ENCODE data around the gene SART3.
"Not testable (repeated sequence)": the region's sequence is repeated elsewhere in the genome, so short reads cannot be mapped to it uniquely, and the experiment has no call there.

The SART3 gene

DNA sequence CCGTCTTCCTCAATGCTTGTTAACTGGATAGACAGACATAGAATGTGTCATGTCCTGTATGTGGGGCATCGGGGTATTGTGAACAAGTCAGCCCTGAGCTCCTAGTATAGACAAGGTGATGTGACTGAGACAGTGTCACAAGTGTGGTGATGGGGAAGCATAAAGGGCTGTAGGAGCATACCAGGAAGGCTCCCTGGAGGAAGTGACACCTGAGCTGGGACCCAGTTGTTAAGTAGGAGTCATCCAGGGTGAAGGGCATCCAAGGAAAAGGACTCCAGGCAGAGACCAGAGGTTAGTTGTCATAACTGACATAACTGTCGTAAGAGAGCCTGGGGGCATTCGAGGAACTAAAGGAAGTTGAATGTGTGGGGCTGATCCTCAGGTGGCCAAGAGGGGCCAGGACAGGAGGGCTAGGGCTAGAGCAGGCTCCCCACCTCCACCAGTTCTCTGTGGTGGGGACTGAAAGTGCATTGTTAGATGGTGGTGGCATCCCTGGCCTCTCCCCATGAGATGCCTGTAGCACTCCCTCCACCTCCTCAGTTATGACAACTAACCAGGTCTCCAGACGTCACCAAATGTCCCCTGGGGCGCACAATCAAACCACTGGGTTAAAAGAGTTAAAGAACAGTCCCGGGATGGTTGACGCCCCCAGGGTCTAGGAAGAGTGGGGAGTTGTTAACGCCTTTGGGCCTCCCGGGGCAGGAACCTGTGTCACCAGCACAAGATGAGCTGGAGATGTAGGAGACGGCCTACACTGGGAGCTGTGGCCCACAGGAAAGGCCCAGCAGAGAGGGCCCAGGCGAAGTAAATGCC is 43.5 kb downstream of the SART3 start:
- DNase-seq = no peak

GRCh38 chr12:108516511-108517275 is 44.3 kb downstream of the SART3 start:
- no peak for DNase-seq

GRCh38 chr12:108515916-108516315 is 45.1 kb downstream of the SART3 start:
- DNase-seq = no peak

- peak; percentile 99 for DNase-seq
These were observed 45.8 kb downstream of the SART3 start, which contains the start of gene FICD for GRCh38 chr12:108514973-108515814. Gene FICD (plus strand): TSS chr12:108515277. CDS start chr12:108516973, 1,696 bp downstream.

DNA sequence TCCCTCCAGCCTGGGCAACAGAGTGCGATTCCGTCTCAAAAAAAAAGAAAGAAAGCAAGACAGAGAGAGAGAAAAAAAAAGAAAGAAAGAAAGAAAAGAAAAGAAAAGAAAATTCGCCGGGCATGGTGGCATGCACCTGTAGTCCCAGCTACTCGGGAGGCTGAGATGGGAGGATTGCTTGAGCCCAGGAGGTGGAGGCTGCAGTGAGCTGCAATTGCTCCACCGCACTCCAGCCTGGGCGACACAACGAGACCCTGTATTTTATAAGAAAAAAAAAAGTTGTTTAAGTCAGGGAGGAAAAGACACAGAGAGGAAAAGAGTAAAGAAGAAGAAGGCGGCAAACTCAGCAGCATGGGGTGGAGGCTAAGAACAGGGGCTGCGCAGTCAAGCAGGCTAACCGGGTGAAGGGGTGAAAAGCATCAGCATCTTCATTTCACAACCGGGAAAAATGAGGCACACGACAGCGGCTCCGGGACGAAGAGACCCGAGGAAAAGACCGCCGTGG is 46.5 kb downstream of the SART3 start:
- DNase-seq = no peak

DNA sequence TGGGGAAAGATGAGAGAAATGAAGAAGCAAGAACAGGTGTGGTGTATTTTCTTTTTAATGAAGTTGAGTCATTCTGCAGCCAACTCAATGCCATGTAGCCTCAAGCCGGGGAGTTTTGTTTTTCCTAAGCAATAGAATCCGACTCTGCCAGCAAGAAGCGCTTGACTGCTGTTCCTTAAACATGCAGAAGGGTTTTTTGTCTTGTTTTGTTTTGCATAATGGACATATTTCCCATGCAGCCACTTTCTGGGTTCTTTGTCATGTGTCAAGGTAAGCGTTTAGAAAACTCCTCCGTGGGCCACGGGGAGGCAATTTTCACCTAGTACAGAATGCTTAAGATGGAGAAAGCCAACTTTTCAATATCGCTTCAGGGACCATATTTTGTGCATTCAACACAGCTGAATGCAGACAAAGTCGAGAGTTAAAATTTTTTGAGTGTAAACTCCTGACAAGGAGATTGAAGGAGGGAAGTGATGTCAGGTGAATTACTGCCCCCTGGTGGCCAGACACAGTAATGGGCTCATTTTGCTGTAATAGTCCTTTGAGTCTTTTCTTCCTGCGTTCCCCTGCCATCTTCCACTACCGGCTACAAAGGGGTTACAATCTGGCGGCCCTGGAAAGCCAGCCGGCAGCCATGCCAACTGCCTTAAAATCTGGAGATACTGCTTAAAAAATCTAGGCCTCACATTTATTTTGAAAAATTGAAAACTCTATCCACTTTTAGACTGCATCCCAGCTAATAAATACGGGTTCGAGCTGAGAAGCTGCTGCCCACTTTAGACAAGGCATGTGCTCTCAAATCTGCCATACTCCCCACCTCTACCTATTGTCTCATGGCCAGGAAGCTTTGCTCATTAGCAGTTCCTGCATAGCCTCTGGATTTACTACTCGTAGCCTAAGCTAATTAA is 49.1 kb downstream of the SART3 start:
- DNase-seq = peak; percentile 27

GRCh38 chr12:108510836-108511235 is 50.1 kb downstream of the SART3 start:
- no peak for DNase-seq

GRCh38 chr12:108509806-108510205 is 51.2 kb downstream of the SART3 start:
- DNase-seq = no peak

DNA sequence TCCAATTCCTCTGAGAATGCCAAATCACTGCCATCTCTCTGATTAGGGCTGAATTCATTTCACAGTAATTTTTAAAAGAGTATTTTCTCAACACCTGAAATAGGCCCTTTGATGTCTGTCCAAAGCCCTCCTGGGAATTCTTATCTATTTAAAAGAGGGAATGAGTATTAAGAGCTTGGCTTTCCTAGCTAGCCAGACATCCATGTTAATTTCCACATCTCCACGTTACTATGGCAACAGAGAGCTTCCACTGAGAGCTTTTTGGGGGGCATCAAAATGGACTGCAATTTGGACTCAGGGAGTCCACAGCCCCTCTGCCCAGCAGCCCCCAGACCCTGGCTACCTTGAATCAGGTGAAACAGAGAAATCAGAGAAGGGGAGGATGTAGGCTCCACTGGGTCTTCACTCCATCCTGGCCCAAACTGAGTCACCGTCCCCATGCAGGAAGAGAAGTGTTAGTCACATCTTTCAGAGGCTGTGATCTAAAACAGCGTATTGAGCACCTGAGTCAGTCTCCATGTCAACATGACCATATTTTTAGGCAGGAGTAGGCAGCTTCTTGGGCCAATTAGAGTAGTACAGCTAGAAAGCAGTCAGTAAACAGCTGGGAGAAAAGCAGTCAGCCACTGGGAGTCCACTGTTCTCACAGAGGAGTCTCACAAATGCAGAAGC is 52.9 kb downstream of the SART3 start:
- DNase-seq = no peak

GRCh38 chr12:108505129-108505528 is 55.8 kb downstream of the SART3 start:
- no peak for DNase-seq

DNA sequence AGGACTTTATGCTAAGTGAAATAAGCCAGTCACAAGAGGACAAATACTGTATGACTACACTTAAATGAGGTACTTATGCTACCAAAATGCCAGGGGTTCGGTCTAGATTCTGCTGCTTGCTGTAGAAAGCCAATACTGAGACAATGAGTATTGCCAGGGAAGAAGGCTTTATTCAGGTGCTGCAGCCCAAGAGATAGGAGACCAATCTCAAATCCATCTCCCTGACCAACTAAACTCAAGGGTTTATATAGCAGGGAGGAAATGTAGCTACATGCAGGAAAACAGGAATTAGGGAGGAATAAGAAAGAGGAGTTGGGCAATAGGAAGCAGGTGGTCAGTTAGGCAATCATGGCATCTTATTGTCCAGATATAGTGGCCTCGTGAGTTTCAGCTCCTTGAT is 58.1 kb downstream of the SART3 start:
- DNase-seq = no peak

DNA sequence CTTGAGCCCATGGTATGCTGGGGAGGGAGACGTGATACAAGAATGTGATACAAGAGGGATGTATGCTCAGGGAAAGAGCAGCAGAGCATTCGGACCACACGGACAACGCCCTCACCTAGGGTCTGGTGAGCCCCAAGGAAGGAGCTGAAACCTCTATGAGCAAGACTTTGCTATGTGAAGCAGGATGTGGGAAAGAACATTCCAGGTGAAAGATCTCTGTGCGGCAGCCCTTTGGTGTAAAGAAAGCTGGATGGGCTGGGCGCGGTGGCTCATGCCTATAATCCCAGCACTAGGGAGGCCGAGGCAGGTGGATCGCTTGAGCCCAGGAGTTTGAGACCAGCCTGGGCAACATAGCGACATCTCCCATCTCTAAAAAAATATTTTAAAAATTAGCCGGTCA is 62.8 kb downstream of the SART3 start:
- DNase-seq = no peak

- DNase-seq = no peak
These were observed 65.0 kb downstream of the SART3 start for GRCh38 chr12:108495823-108496579.

DNA sequence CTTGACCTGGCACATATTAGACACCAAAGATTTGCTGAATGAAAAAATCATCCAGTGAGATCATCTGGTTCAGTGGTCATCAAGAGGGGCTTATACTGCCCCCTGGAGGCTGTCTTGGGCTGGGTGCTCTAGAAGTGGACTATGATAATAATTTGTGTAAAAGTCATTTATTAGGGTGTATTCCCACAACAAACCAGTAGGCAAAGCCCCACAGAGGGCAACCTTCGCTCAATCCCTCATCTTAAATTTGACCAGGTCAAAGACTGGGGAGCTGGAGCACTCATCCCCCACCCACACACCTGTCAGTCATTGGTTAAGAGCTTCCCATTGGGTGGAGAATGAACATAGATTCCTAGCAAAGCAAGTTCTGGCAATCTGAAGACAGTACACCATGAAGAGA is 65.9 kb downstream of the SART3 start:
- DNase-seq = peak; percentile 12

DNA sequence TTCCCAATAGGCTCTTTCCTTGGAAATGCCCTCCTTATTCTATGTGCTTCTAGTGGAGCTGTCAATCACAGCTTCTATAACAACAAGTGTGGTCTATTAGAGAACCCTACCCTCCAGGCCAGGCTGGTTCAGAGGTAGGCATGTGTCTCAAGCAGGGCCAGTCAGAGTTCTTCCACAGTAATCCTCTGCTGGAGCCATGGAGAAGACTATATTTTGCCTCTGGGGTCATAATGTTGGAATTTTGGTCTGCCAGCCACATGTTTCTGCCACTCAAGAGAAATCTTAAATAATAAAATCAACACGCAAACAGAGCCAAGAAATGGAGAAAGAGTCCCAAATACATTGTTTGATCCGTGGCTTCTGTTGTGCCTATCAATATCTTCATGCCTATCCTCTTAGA is 69.7 kb downstream of the SART3 start:
- no peak for DNase-seq

DNA sequence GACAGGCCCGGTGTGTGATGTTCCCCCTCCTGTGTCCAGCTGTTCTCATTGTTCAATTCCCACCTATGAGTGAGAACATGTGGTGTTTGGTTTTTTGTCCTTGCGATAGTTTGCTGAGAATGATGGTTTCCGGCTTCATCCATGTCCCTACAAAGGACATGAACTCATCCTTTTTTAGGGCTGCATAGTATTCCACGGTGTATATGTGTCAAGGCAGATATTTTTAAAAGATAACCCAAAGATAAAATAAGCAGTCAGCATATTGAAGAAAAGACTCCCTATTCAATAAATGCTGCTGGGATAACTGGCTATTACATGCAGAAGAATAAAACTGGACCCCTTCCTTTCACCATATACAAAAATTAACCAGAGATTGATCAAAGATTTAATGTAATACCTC is 73.9 kb downstream of the SART3 start:
- DNase-seq = not testable (repeated sequence)

DNA sequence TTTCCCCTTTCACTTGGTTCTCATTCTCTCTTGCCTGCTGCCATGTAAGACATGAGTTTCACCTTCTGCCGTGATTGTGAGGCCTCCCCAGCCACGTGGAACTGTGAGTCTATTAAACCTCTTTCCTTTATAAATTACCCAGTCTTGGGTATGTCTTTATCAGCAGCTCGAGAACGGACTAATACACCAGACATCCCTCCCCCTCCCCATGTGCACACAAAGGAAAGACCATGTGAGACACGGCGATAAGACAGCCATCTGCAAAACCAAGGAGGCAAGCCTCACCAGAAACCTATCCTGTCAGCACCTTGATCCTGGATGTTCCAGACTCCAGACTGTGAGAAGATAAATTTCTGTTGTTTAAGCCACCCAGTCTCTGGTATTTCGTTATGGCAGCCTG is 75.6 kb downstream of the SART3 start:
- DNase-seq = not testable (repeated sequence)

GRCh38 chr12:108484845-108485244 is 76.1 kb downstream of the SART3 start:
- DNase-seq = no peak

GRCh38 chr12:108484431-108484830 is 76.5 kb downstream of the SART3 start:
- no peak for DNase-seq

Measured in KG1 (cell line).